Measurements from ENCODE around the gene POLN.

POLN gene

DNA sequence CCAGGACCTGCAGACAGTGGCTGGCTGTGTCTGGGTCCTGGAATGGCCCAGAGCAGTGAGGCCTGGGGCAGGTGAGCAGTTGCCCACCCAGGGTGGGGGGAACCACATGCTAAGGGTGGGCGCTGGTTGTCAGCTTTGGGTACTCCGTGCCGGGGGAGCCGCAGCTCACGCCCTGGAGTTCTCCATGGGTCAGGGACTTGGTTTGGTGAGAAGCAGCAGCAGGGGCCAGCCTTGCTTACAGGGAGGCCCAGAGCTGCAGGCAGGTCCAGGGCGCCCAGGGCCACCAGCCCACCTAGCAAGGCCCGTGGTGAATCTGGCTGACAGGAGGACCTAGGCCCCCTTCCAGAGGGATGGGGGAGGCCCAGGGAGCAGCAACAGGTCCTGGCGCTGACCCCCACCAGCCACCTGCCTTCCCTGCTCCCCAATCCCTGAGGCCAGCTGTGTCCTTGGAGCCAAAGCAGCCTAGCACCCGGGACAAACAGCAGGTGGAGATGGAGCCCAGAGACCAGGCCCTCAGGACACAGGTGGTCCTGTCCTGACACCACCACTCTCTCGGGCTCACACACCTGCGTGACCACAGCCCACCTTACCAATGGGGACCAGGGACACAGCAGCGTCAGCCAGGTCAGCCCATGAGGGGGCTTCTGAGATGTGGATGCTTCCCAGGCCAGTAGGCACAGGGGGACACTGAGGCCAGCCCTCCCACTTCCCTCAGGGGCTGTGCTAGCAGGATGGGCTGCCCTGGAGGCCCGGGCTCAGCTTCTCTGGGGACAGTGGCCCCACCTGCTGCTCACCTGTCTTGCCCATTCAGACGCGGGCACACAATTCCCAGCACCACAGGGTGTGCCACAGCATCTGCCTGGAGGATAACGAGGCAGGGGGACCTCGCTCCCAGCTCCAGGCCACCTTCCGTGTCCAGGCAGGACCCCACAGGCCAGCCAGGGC, 16.4 kb upstream of the POLN start:
- no peak for TF ChIP-seq CTCF (IDR thresholded peaks at IDR 0.05; ENCODE audit: insufficient read depth, low read depth, low read length, missing control alignments)
- H3K4me3 ChIP-seq (ENCODE audit: low read depth, low read length) = no peak overlapping the region
- no peak for DNase-seq (ENCODE audit: low read depth)

DNA sequence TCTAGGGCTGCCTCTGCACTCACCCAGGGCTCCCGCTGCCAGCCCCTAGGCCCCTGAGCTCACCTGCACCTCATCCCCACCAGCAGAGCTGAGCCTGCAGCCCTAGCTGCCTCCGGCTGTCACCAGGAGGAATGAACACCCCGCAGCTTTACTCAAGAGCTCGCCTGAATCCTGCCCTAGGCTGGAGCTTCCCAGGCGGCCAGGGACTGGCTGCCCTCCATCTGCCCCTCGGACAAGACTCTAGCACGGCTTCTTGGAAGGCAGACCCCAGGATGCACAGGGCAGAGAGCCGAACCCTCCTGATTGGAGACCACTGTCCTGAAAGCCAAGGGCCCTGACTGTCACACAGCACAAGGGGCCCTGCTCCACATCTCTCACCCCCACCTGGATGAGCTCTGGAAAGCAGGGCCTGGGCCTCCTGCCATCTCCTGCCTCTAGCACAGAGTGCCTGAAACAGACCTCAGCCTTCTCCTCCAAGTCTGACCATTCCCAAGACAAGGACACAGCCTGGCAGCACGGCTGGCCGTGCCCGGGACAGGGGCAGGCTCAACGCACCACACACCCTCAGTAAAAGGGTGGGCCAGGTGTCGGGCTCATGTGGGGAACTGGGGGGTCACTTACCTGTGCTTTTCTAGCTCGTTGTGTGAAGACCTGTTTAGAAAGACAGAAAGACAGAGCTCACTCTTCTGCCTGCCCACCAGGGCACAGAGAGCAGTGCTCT, 15.6 kb upstream of the POLN start:
- no peak for DNase-seq (ENCODE audit: low read depth)
- no peak overlapping the region for H3K4me3 ChIP-seq (ENCODE audit: low read depth, low read length)
- no peak for TF ChIP-seq CTCF (IDR thresholded peaks at IDR 0.05; ENCODE audit: insufficient read depth, low read depth, low read length, missing control alignments)

GRCh38 chr4:2256781-2257191, 14.9 kb upstream of the POLN start:
- no peak overlapping the region for H3K4me3 ChIP-seq (ENCODE audit: low read depth, low read length)
- no peak for DNase-seq (ENCODE audit: low read depth)
- TF ChIP-seq CTCF (IDR thresholded peaks at IDR 0.05; ENCODE audit: insufficient read depth, low read depth, low read length, missing control alignments) = no peak

DNA sequence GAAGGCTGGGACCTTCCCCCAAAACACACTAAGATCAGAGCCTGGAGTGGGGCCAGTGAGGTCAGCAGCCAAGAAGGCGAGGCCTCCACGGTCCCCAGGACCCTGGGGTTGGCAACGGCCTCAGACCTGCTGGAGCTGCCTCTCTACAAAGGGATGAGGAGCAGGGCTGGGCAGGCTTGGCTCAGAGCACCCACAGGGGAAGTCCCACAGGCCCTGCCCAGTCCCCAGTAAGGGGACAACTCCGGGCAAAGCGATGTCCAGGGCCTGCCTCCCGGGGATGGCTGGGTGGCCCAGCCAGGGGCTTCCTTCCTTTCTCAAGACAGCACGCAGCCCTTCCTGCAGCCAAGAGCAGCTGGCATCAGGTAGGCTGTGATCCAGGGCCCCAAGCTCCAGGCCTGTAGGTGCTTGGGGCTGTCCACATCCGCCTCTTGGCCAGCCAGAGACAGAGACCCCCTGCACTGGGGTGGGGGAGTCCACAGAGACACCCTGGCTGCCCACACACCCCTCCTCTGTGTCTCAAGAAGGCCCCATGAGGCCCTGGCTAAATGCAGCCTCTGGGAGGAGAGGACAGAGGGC, 14.3 kb upstream of the POLN start:
- no peak overlapping the region for H3K4me3 ChIP-seq (ENCODE audit: low read depth, low read length)
- DNase-seq (ENCODE audit: low read depth) = no peak
- TF ChIP-seq CTCF (IDR thresholded peaks at IDR 0.05; ENCODE audit: insufficient read depth, low read depth, low read length, missing control alignments) = no peak

GRCh38 chr4:2255501-2256155, 13.7 kb upstream of the POLN start:
- no peak for DNase-seq (ENCODE audit: low read depth)
- no peak overlapping the region for H3K4me3 ChIP-seq (ENCODE audit: low read depth, low read length)
- no peak for TF ChIP-seq CTCF (IDR thresholded peaks at IDR 0.05; ENCODE audit: insufficient read depth, low read depth, low read length, missing control alignments)

DNA sequence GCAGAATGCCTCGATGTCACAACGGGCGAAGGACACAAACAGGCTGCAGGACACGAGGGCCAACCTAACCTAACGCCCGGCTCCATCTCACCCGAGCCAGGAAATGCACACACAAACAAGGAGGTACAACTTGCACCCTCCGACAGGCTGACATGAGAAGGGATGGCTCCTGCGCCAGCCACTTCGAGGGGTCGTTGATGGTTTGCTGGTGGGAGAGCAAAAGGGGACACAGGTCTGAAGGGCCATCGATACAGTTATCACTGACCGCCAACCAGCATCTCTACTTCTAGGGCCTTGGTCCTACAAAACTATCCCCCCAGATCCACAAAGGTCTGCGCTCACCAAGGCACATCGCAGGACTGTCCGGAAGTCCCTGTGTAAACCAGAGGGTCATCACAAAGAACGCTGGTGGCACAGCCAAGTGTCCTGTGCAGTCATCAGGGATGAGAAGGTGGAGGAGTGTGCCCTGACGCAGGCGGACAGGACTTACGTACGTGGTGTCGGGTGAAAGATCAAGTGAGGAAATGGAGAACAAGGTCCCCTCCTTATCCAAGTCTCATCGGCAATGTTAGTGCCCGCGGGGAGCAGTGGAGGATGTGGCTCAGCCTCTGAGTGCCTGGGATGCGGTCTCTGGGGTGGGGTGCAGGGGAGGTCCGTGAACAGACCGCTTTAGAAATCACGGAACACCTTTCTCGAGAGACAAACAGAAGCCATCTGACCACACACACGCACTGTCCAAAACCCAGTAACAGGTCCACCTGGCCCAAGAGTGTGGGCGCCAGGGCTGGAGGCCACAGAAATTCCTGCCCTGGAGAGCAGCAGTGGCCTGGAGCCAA, 13.0 kb upstream of the POLN start:
- TF ChIP-seq CTCF (IDR thresholded peaks at IDR 0.05; ENCODE audit: insufficient read depth, low read depth, low read length, missing control alignments) = no peak
- H3K4me3 ChIP-seq (ENCODE audit: low read depth, low read length) = no peak overlapping the region
- DNase-seq (ENCODE audit: low read depth) = no peak

All from GM12865 (cell line).